ENCODE results near the gene TMUB2. TPM values are rescaled to one million over a fixed set of nuclear protein-coding genes. Genes with fewer than 3 reads are reported as not detected.

Gene TMUB2
- polyA plus RNA-seq, 1 experiment = 34.3 TPM

DNA sequence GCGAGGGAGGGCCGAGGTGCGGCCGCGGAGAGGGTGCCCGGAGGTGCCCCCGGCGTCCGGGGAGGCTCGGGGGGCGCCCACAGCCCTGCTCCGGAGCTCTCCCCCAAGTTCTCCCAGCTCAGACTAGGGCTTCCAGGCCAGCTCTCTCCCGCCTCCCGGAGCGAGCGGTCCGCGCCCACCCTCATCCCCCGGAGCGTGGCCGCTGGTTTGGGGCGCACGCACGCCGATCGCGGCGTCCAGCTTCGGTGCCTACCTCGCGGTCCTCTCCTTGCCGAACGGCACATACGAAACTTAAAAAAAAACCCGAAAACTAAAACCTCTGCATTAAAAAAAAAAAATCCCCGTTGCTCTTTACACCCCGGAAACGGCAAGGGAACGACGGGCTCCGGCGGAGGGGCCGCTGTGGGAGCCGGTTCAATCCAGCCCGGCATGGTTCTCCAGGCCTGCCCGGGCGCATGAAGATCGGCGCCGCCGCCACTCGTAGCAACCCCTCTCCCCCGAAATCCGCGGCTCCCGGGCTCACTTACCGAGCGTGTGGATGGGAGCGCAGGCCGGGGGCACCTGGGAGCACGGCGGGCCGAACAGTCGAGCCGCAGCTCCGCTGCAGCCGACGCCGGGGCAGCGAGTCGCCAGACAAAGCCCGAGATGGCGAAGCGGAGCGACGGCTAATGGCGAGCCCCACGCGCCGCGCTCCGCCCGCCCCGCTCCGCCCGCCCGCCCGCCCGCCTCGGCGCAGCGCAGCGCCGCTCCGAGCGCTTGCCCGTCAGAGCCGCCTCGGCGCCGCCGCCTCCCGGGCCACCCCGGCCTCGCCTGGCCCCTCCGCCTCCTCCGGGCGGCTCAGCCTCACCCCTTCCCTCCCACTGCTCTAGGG is 33.7 kb downstream of the TMUB2 start:
- peak overlapping the region; percentile 61 for H3K27ac ChIP-seq (ENCODE audit: low read depth, low read length)
- POLR2A ChIA-PET = interaction anchor here (0.6 to 3.5 kb wide), 10 partner anchors 10 to 1555 kb away, joined by 3 to 11 read pairs (median 4); partner anchors contain the start of genes SLC25A39 and TMUB2
- no peaks in the 10 kb centered on the region for H3K27me3 ChIP-seq (ENCODE audit: control insufficient read depth, insufficient read depth, low read length)
- no peak for DNase-seq (ENCODE audit: low read depth, low spot score)
- TF ChIP-seq, protein P1, sequence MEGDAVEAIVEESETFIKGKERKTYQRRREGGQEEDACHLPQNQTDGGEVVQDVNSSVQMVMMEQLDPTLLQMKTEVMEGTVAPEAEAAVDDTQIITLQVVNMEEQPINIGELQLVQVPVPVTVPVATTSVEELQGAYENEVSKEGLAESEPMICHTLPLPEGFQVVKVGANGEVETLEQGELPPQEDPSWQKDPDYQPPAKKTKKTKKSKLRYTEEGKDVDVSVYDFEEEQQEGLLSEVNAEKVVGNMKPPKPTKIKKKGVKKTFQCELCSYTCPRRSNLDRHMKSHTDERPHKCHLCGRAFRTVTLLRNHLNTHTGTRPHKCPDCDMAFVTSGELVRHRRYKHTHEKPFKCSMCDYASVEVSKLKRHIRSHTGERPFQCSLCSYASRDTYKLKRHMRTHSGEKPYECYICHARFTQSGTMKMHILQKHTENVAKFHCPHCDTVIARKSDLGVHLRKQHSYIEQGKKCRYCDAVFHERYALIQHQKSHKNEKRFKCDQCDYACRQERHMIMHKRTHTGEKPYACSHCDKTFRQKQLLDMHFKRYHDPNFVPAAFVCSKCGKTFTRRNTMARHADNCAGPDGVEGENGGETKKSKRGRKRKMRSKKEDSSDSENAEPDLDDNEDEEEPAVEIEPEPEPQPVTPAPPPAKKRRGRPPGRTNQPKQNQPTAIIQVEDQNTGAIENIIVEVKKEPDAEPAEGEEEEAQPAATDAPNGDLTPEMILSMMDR (IDR thresholded peaks at IDR 0.05; ENCODE audit: low read depth, low read length) = no peak
- no peaks in the 10 kb centered on the region; the same call in 1 of the 2 replicates for H3K9me3 ChIP-seq (ENCODE audit: control insufficient read depth, insufficient read depth, low read length)
- CTCF ChIA-PET = interaction anchor here (0.6 to 1.4 kb wide), 4 partner anchors 11 to 381 kb away, joined by 3 to 16 read pairs (median 5); no protein-coding TSS in a partner anchor
- peak overlapping the region; percentile 83 for H3K4me3 ChIP-seq (ENCODE audit: low read depth, low read length)

DNA sequence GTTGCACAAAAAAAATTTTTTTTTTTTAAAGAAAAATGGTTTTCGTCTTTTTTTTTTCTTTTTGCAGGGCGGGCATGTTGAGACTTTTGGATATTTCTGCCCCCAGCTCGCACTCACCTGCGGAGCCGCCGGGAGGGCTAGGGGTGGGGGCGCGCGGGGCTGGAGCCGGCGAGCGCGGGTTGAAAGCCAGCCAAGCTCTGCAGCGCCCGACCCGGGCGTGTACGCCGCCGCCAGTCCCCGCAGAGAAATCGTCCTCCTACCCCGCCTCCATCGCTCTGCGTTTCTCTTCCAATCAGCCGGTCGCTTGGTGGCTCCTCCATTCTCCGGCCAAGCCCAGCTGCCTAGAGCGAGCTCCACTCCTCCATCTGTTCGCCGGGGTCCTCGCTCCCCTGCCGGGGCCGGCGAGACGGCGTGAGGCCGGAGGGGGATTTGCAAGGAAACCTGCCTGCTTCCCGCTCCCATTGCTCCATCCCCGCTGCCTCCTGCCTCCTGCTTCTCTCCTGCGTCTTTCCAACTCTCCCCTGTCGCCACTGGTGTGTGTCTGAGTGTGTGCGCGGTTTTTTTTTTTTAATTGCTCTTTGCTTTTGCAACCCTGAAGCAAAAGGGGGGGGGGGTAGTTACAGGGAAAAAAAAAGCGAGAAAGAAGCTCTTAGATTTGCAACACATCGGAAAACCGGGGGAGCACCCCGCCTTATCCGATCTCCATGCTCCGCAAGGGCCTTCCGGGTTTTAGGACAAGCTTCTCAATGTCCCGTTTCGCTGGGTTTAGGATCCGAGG is 34.5 kb downstream of the TMUB2 start:
- CTCF ChIA-PET = interaction anchor here (0.6 to 2.1 kb wide), 6 partner anchors 11 to 292 kb away, joined by 3 to 19 read pairs (median 6); partner anchors contain the start of gene GRN
- Histone ChIP-seq H3K4me3 (ENCODE audit: low read depth, low read length) (peak overlapping the region; percentile 83), H3K27ac (ENCODE audit: low read depth, low read length) (peak overlapping the region; percentile 73), H3K9me3 (ENCODE audit: control insufficient read depth, insufficient read depth, low read length) (no peaks in the 10 kb centered on the region; the same call in 1 of the 2 replicates), H3K27me3 (ENCODE audit: control insufficient read depth, insufficient read depth, low read length) (no peaks in the 10 kb centered on the region)
- TF ChIP-seq, protein P1 (IDR thresholded peaks at IDR 0.05; ENCODE audit: low read depth, low read length) = no peak
- no peak for DNase-seq (ENCODE audit: low read depth, low spot score)
- POLR2A ChIA-PET = interaction anchor here (0.5 to 3.5 kb wide), 15 partner anchors 10 to 1556 kb away, joined by 3 to 11 read pairs (median 4); partner anchors contain the start of genes ATXN7L3, SLC25A39 and TMUB2

DNA sequence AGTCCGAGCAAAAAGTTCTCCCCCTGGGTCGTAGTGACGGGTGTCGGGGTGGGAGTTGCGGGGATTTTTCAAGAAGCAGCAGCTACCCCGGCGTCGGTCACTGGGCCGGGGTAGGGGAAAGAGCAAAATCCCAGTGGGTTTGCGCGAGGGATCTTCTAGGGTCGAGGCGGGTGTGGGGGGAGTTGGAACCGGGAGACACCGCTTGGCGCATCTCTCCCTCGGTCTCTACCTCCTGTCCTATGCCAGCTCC is 35.0 kb downstream of the TMUB2 start:
- CTCF ChIA-PET = interaction anchor here (0.6 to 2.1 kb wide), 5 partner anchors 12 to 293 kb away, joined by 3 to 19 read pairs (median 7); partner anchors contain the start of gene GRN
- DNase-seq (ENCODE audit: low read depth, low spot score) = no peak
- Histone ChIP-seq H3K4me3 (ENCODE audit: low read depth, low read length) (peak overlapping the region; percentile 83), H3K9me3 (ENCODE audit: control insufficient read depth, insufficient read depth, low read length) (no peaks in the 10 kb centered on the region; the same call in 1 of the 2 replicates), H3K27me3 (ENCODE audit: control insufficient read depth, insufficient read depth, low read length) (no peaks in the 10 kb centered on the region), H3K27ac (ENCODE audit: low read depth, low read length) (peak overlapping the region; percentile 73)
- POLR2A ChIA-PET = interaction anchor here (0.5 to 3.5 kb wide), 10 partner anchors 10 to 292 kb away, joined by 3 to 11 read pairs (median 4); partner anchors contain the start of genes ATXN7L3 and SLC25A39
- TF ChIP-seq, protein P1 (IDR thresholded peaks at IDR 0.05; ENCODE audit: low read depth, low read length) = no peak

DNA sequence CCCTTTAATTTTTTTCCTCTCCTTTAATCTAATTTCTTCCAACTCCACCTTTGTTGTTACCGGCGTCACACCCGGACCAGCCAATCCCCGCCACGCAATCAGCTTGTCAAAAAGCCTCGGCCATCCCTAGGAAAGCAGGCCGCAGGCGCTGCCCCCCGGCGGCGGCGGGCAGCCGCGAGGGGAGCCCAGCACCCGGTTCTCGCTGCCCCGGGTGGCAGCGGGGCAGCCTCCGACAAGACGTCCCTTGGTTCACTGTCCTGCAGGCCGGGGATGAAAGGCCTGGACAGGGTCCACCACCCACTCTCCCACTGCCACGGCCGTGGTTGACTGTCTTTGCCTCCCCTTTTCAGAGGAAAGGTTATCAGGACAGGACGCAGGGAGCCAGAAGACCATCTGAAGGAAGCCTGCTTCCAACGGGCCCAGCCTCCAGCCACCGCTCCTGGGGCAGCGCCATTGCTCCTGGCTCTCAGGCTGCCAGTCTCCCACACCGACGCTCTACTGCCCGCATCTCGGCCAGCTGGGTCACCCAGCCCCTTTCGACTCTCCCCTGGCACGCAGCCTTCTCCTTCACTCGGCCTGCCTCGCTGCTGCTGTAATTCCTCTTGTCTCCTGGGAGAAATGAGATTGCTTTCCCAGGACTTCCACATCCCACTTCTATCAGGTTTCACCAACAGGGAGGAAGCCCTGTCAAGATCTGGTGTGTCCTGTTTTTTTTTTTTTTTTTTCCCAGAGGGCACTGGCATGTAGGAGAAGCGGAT is 35.5 kb downstream of the TMUB2 start:
- TF ChIP-seq, protein P1 (IDR thresholded peaks at IDR 0.05; ENCODE audit: low read depth, low read length) = peak; percentile 30
- Histone ChIP-seq H3K27ac (ENCODE audit: low read depth, low read length) (peak overlapping the region; percentile 81), H3K27me3 (ENCODE audit: control insufficient read depth, insufficient read depth, low read length) (no peaks in the 10 kb centered on the region), H3K9me3 (ENCODE audit: control insufficient read depth, insufficient read depth, low read length) (no peaks in the 10 kb centered on the region; the same call in 1 of the 2 replicates), H3K4me3 (ENCODE audit: low read depth, low read length) (peak overlapping the region; percentile 83)
- ChIA-PET CTCF (interaction anchor here (0.6 to 2.1 kb wide), 6 partner anchors 12 to 293 kb away, joined by 3 to 19 read pairs (median 6); partner anchors contain the start of gene GRN), POLR2A (interaction anchor here (0.6 to 3.5 kb wide), 10 partner anchors 11 to 291 kb away, joined by 3 to 11 read pairs (median 4); partner anchors contain the start of genes ATXN7L3 and SLC25A39)
- DNase-seq (ENCODE audit: low read depth, low spot score) = no peak
